Measurements from ENCODE around the gene ADAMTS2.

The ADAMTS2 gene

GRCh38 chr5:179205277-179205676 lies 140.0 kb downstream of the ADAMTS2 start:
- no peaks in the 10 kb centered on the region for H3K9me3 ChIP-seq (ENCODE audit: control insufficient read depth in 1 of 2, low read length in 2 of 2)
- H3K27me3 ChIP-seq (ENCODE audit: low read depth, low read length) = no peaks in the 10 kb centered on the region
- no peaks in the 10 kb centered on the region for H3K36me3 ChIP-seq (ENCODE audit: control insufficient read depth in 1 of 2, insufficient read depth in 2 of 2, low read length in 2 of 2)
- H3K27ac ChIP-seq (ENCODE audit: low read length) = no peak overlapping the region
- H3K4me3 ChIP-seq (ENCODE audit: low read depth in 1 of 2, low read length in 2 of 2) = no peak overlapping the region
- no peaks in the 10 kb centered on the region for H3K4me1 ChIP-seq (ENCODE audit: control insufficient read depth in 1 of 2, insufficient read depth in 2 of 2, low read length in 2 of 2)

- no peaks in the 10 kb centered on the region for H3K36me3 ChIP-seq (ENCODE audit: control insufficient read depth in 1 of 2, insufficient read depth in 2 of 2, low read length in 2 of 2)
- no peak overlapping the region for H3K27ac ChIP-seq (ENCODE audit: low read length)
- H3K4me3 ChIP-seq (ENCODE audit: low read depth in 1 of 2, low read length in 2 of 2) = no peak overlapping the region
- H3K27me3 ChIP-seq (ENCODE audit: low read depth, low read length) = no peaks in the 10 kb centered on the region
- H3K9me3 ChIP-seq (ENCODE audit: control insufficient read depth in 1 of 2, low read length in 2 of 2) = no peaks in the 10 kb centered on the region
- no peaks in the 10 kb centered on the region for H3K4me1 ChIP-seq (ENCODE audit: control insufficient read depth in 1 of 2, insufficient read depth in 2 of 2, low read length in 2 of 2)
These were observed 140.7 kb downstream of the ADAMTS2 start for GRCh38 chr5:179204572-179204971.

- H3K27ac ChIP-seq (ENCODE audit: low read length) = no peak overlapping the region
- H3K36me3 ChIP-seq (ENCODE audit: control insufficient read depth in 1 of 2, insufficient read depth in 2 of 2, low read length in 2 of 2) = no peaks in the 10 kb centered on the region
- H3K4me3 ChIP-seq (ENCODE audit: low read depth in 1 of 2, low read length in 2 of 2) = no peak overlapping the region
- H3K4me1 ChIP-seq (ENCODE audit: control insufficient read depth in 1 of 2, insufficient read depth in 2 of 2, low read length in 2 of 2) = no peaks in the 10 kb centered on the region
- H3K9me3 ChIP-seq (ENCODE audit: control insufficient read depth in 1 of 2, low read length in 2 of 2) = no peaks in the 10 kb centered on the region
- no peaks in the 10 kb centered on the region for H3K27me3 ChIP-seq (ENCODE audit: low read depth, low read length)
These were observed 142.0 kb downstream of the ADAMTS2 start for GRCh38 chr5:179203248-179203647.

GRCh38 chr5:179201986-179202385 lies 143.3 kb downstream of the ADAMTS2 start:
- no peak overlapping the region for H3K4me3 ChIP-seq (ENCODE audit: low read depth in 1 of 2, low read length in 2 of 2)
- no peaks in the 10 kb centered on the region for H3K4me1 ChIP-seq (ENCODE audit: control insufficient read depth in 1 of 2, insufficient read depth in 2 of 2, low read length in 2 of 2)
- no peaks in the 10 kb centered on the region for H3K27me3 ChIP-seq (ENCODE audit: low read depth, low read length)
- no peaks in the 10 kb centered on the region for H3K9me3 ChIP-seq (ENCODE audit: control insufficient read depth in 1 of 2, low read length in 2 of 2)
- H3K27ac ChIP-seq (ENCODE audit: low read length) = no peak overlapping the region
- no peaks in the 10 kb centered on the region for H3K36me3 ChIP-seq (ENCODE audit: control insufficient read depth in 1 of 2, insufficient read depth in 2 of 2, low read length in 2 of 2)

- Histone ChIP-seq H3K9me3 (ENCODE audit: control insufficient read depth in 1 of 2, low read length in 2 of 2) (no peaks in the 10 kb centered on the region), H3K27ac (ENCODE audit: low read length) (no peak overlapping the region), H3K4me1 (ENCODE audit: control insufficient read depth in 1 of 2, insufficient read depth in 2 of 2, low read length in 2 of 2) (no peaks in the 10 kb centered on the region), H3K36me3 (ENCODE audit: control insufficient read depth in 1 of 2, insufficient read depth in 2 of 2, low read length in 2 of 2) (no peaks in the 10 kb centered on the region), H3K4me3 (ENCODE audit: low read depth in 1 of 2, low read length in 2 of 2) (no peak overlapping the region), H3K27me3 (ENCODE audit: low read depth, low read length) (no peaks in the 10 kb centered on the region)
These were observed 146.0 kb downstream of the ADAMTS2 start for GRCh38 chr5:179199246-179199645.

- H3K36me3 ChIP-seq (ENCODE audit: control insufficient read depth in 1 of 2, insufficient read depth in 2 of 2, low read length in 2 of 2) = no peaks in the 10 kb centered on the region
- no peak overlapping the region for H3K4me3 ChIP-seq (ENCODE audit: low read depth in 1 of 2, low read length in 2 of 2)
- H3K9me3 ChIP-seq (ENCODE audit: control insufficient read depth in 1 of 2, low read length in 2 of 2) = no peaks in the 10 kb centered on the region
- no peaks in the 10 kb centered on the region for H3K4me1 ChIP-seq (ENCODE audit: control insufficient read depth in 1 of 2, insufficient read depth in 2 of 2, low read length in 2 of 2)
- H3K27me3 ChIP-seq (ENCODE audit: low read depth, low read length) = no peaks in the 10 kb centered on the region
- no peak overlapping the region for H3K27ac ChIP-seq (ENCODE audit: low read length)
These were observed 146.4 kb downstream of the ADAMTS2 start for GRCh38 chr5:179198825-179199224.

- H3K4me3 ChIP-seq (ENCODE audit: low read depth in 1 of 2, low read length in 2 of 2) = no peak overlapping the region
- no peak overlapping the region for H3K27ac ChIP-seq (ENCODE audit: low read length)
These were observed 148.7 kb downstream of the ADAMTS2 start for GRCh38 chr5:179196405-179197079.

GRCh38 chr5:179195561-179196404 lies 149.5 kb downstream of the ADAMTS2 start:
- H3K27me3 ChIP-seq (ENCODE audit: low read depth, low read length) = no peaks in the 10 kb centered on the region
- H3K4me3 ChIP-seq (ENCODE audit: low read depth in 1 of 2, low read length in 2 of 2) = no peak overlapping the region
- H3K4me1 ChIP-seq (ENCODE audit: control insufficient read depth in 1 of 2, insufficient read depth in 2 of 2, low read length in 2 of 2) = no peaks in the 10 kb centered on the region
- H3K36me3 ChIP-seq (ENCODE audit: control insufficient read depth in 1 of 2, insufficient read depth in 2 of 2, low read length in 2 of 2) = no peaks in the 10 kb centered on the region
- H3K27ac ChIP-seq (ENCODE audit: low read length) = no peak overlapping the region
- H3K9me3 ChIP-seq (ENCODE audit: control insufficient read depth in 1 of 2, low read length in 2 of 2) = no peaks in the 10 kb centered on the region

More at GRCh38 chr5:179196405-179197079, 148.7 kb downstream of the ADAMTS2 start:
- H3K9me3 ChIP-seq (ENCODE audit: control insufficient read depth in 1 of 2, low read length in 2 of 2) = no peaks in the 10 kb centered on the region
- no peaks in the 10 kb centered on the region for H3K27me3 ChIP-seq (ENCODE audit: low read depth, low read length)
- no peaks in the 10 kb centered on the region for H3K36me3 ChIP-seq (ENCODE audit: control insufficient read depth in 1 of 2, insufficient read depth in 2 of 2, low read length in 2 of 2)
- no peaks in the 10 kb centered on the region for H3K4me1 ChIP-seq (ENCODE audit: control insufficient read depth in 1 of 2, insufficient read depth in 2 of 2, low read length in 2 of 2)

GRCh38 chr5:179194941-179195381 lies 150.3 kb downstream of the ADAMTS2 start:
- Histone ChIP-seq H3K9me3 (ENCODE audit: control insufficient read depth in 1 of 2, low read length in 2 of 2) (no peaks in the 10 kb centered on the region), H3K27ac (ENCODE audit: low read length) (no peak overlapping the region), H3K4me1 (ENCODE audit: control insufficient read depth in 1 of 2, insufficient read depth in 2 of 2, low read length in 2 of 2) (no peaks in the 10 kb centered on the region), H3K36me3 (ENCODE audit: control insufficient read depth in 1 of 2, insufficient read depth in 2 of 2, low read length in 2 of 2) (no peaks in the 10 kb centered on the region), H3K27me3 (ENCODE audit: low read depth, low read length) (no peaks in the 10 kb centered on the region), H3K4me3 (ENCODE audit: low read depth in 1 of 2, low read length in 2 of 2) (no peak overlapping the region)

GRCh38 chr5:179194201-179194910 lies 150.9 kb downstream of the ADAMTS2 start:
- no peaks in the 10 kb centered on the region for H3K4me1 ChIP-seq (ENCODE audit: control insufficient read depth in 1 of 2, insufficient read depth in 2 of 2, low read length in 2 of 2)
- H3K9me3 ChIP-seq (ENCODE audit: control insufficient read depth in 1 of 2, low read length in 2 of 2) = no peaks in the 10 kb centered on the region
- H3K27me3 ChIP-seq (ENCODE audit: low read depth, low read length) = no peaks in the 10 kb centered on the region
- H3K4me3 ChIP-seq (ENCODE audit: low read depth in 1 of 2, low read length in 2 of 2) = no peak overlapping the region
- H3K36me3 ChIP-seq (ENCODE audit: control insufficient read depth in 1 of 2, insufficient read depth in 2 of 2, low read length in 2 of 2) = no peaks in the 10 kb centered on the region
- H3K27ac ChIP-seq (ENCODE audit: low read length) = no peak overlapping the region

- Histone ChIP-seq H3K27me3 (ENCODE audit: low read depth, low read length) (no peaks in the 10 kb centered on the region), H3K4me1 (ENCODE audit: control insufficient read depth in 1 of 2, insufficient read depth in 2 of 2, low read length in 2 of 2) (no peaks in the 10 kb centered on the region), H3K9me3 (ENCODE audit: control insufficient read depth in 1 of 2, low read length in 2 of 2) (no peaks in the 10 kb centered on the region), H3K36me3 (ENCODE audit: control insufficient read depth in 1 of 2, insufficient read depth in 2 of 2, low read length in 2 of 2) (no peaks in the 10 kb centered on the region), H3K27ac (ENCODE audit: low read length) (no peak overlapping the region), H3K4me3 (ENCODE audit: low read depth in 1 of 2, low read length in 2 of 2) (no peak overlapping the region)
These were observed 151.5 kb downstream of the ADAMTS2 start for GRCh38 chr5:179193746-179194145.

Measured in muscle layer of duodenum (tissue), 2 donors.